ENCODE results near the gene TECPR1. TPM values are rescaled to one million over a fixed set of nuclear protein-coding genes. Genes with fewer than 3 reads are reported as not detected.

Gene TECPR1
- total RNA-seq, 2 experiments from 2014 or later, result 23.2 to 36.4 TPM

DNA sequence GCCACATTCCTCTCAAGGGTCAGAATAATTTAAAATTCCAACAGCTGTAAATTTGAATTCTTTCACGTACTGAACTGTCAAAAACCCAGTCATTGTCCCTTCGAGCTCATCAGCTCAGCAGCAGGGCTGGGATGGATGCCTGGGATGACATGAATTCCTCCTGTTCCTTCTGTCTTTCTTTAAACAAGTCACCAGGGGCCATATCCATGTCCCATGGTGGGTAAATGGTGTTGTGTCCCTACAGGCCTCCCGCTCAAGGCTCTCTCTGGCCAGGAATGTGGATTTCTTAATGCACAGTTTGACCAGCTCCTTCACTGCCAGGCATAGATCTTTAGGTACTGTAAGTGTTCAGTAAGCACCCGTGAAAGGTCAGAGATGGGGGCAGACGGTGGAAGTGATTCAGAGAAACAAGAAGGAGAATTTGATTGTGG lies 13.8 kb upstream of the TECPR1 start:
- H3K4me2 ChIP-seq (ENCODE audit: low read length), result no peak overlapping the region
- no peaks in the 10 kb centered on the region for H4K20me1 ChIP-seq (ENCODE audit: insufficient read depth, low read length)
- ChIA-PET CTCF (ENCODE audit: unreplicated experiment) (no interaction called here), POLR2A (interaction anchor here (0.5 to 1.0 kb wide), 5 partner anchors 12 to 773 kb away, joined by 3 to 9 read pairs (median 4); no protein-coding TSS in a partner anchor)
- no peaks in the 10 kb centered on the region for H3K9me2 ChIP-seq (ENCODE audit: insufficient read depth, low read length)
- H3K36me3 ChIP-seq (ENCODE audit: insufficient read depth, low read length), result peaks cover 15% of the 10 kb centered on the region
- H3K27ac ChIP-seq (ENCODE audit: low read depth, low read length, poor library complexity, severe bottlenecking), result no peak overlapping the region
- no peak overlapping the region for H3K4me3 ChIP-seq (ENCODE audit: low read depth, low read length, poor library complexity, severe bottlenecking)
- BruUV-seq (replicated peaks), result no TSS peak
- no peak for TF ChIP-seq EZH2phosphoT487 (IDR thresholded peaks at IDR 0.05; ENCODE audit: borderline replicate concordance, low read depth, low read length)
- TF ChIP-seq, protein P1, sequence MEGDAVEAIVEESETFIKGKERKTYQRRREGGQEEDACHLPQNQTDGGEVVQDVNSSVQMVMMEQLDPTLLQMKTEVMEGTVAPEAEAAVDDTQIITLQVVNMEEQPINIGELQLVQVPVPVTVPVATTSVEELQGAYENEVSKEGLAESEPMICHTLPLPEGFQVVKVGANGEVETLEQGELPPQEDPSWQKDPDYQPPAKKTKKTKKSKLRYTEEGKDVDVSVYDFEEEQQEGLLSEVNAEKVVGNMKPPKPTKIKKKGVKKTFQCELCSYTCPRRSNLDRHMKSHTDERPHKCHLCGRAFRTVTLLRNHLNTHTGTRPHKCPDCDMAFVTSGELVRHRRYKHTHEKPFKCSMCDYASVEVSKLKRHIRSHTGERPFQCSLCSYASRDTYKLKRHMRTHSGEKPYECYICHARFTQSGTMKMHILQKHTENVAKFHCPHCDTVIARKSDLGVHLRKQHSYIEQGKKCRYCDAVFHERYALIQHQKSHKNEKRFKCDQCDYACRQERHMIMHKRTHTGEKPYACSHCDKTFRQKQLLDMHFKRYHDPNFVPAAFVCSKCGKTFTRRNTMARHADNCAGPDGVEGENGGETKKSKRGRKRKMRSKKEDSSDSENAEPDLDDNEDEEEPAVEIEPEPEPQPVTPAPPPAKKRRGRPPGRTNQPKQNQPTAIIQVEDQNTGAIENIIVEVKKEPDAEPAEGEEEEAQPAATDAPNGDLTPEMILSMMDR (conservative IDR thresholded peaks at IDR 0.05; ENCODE audit: low read length), result no peak
- no peak for DNase-seq (ENCODE audit: low spot score)
- no peaks in the 10 kb centered on the region for H3K4me1 ChIP-seq (ENCODE audit: insufficient read depth, low read length, poor library complexity, severe bottlenecking)
- intact Hi-C loops (cut with micrococcal nuclease; ENCODE audit: unreplicated experiment), result no loop called here
- H3K9me3 ChIP-seq (ENCODE audit: low read length), result peaks cover 4% of the 10 kb centered on the region; the same call in 1 of the 2 replicates
- no peak overlapping the region for H2AFZ ChIP-seq (ENCODE audit: low read length)
- H3K79me2 ChIP-seq (ENCODE audit: insufficient read depth, low read depth, low read length), result no peaks in the 10 kb centered on the region

DNA sequence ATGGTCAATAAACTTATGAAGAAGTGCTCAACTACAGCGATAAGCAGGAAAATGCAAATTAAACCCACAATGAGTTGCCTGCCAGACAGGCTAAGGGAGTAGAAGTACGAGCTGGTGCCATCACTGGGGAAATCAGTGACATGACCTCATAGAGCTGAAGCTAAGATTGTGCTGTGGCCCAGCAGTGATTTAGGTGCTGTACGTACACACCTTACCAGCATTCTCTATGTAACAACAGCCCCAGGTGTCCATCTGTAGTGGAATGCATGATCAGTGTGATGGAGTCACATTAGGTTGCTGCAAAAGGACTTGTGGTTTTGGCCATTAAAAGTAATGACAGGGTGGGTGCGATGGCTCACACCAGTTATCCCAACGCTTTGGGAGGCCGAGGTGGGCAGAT lies 5.7 kb upstream of the TECPR1 start:
- Histone ChIP-seq H3K9me3 (ENCODE audit: low read length) (peaks cover 4% of the 10 kb centered on the region; the same call in 1 of the 2 replicates), H4K20me1 (ENCODE audit: insufficient read depth, low read length) (no peaks in the 10 kb centered on the region), H3K9me2 (ENCODE audit: insufficient read depth, low read length) (no peaks in the 10 kb centered on the region), H2AFZ (ENCODE audit: low read length) (no peak overlapping the region), H3K27ac (ENCODE audit: low read depth, low read length, poor library complexity, severe bottlenecking) (no peak overlapping the region), H3K36me3 (ENCODE audit: insufficient read depth, low read length) (peaks cover 26% of the 10 kb centered on the region), H3K4me3 (ENCODE audit: low read depth, low read length, poor library complexity, severe bottlenecking) (no peak overlapping the region), H3K4me2 (ENCODE audit: low read length) (no peak overlapping the region), H3K4me1 (ENCODE audit: insufficient read depth, low read length, poor library complexity, severe bottlenecking) (peaks cover 5% of the 10 kb centered on the region), H3K79me2 (ENCODE audit: insufficient read depth, low read depth, low read length) (peaks cover 2% of the 10 kb centered on the region; the same call in 1 of the 2 replicates)
- POLR2A ChIA-PET, result interaction anchor here (0.7 kb wide), 1 partner anchor 285 kb away, joined by 5 read pairs; no protein-coding TSS in a partner anchor
- CTCF ChIA-PET (ENCODE audit: unreplicated experiment), result no interaction called here
- intact Hi-C loops (cut with micrococcal nuclease; ENCODE audit: unreplicated experiment), result no loop called here
- no TSS peak for BruUV-seq (replicated peaks)
- no peak for DNase-seq (ENCODE audit: low spot score)
- TF ChIP-seq EZH2phosphoT487 (IDR thresholded peaks at IDR 0.05; ENCODE audit: borderline replicate concordance, low read depth, low read length), result no peak
- TF ChIP-seq, protein P1 (conservative IDR thresholded peaks at IDR 0.05; ENCODE audit: low read length), result no peak

DNA sequence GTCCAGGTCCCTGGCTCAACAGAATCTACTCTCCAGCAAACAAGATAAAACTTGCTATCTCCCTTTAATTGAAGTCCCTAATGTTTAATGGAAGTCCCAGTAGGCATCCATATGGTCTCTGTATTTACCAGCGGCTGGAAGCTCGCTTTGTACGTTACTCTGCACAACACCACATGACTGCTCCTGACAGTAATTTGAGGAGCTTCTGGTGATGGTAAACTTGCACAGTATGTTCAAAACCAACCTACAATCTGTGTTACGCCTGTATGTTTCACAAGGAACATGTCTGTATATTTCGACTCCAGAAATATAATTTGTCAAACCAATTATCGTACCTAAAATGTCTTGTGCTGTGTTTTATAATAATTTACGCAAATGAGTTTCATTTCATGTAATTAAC lies 4.4 kb upstream of the TECPR1 start:
- TF ChIP-seq EZH2phosphoT487 (IDR thresholded peaks at IDR 0.05; ENCODE audit: borderline replicate concordance, low read depth, low read length), result no peak
- TF ChIP-seq, protein P1 (conservative IDR thresholded peaks at IDR 0.05; ENCODE audit: low read length), result no peak
- peaks cover 17% of the 10 kb centered on the region for H3K36me3 ChIP-seq (ENCODE audit: insufficient read depth, low read length)
- peaks cover 6% of the 10 kb centered on the region; the same call in 1 of the 2 replicates for H3K79me2 ChIP-seq (ENCODE audit: insufficient read depth, low read depth, low read length)
- no peak overlapping the region for H3K27ac ChIP-seq (ENCODE audit: low read depth, low read length, poor library complexity, severe bottlenecking)
- no peak overlapping the region for H3K4me2 ChIP-seq (ENCODE audit: low read length)
- no peak overlapping the region for H2AFZ ChIP-seq (ENCODE audit: low read length)
- no peak overlapping the region for H3K4me3 ChIP-seq (ENCODE audit: low read depth, low read length, poor library complexity, severe bottlenecking)
- POLR2A ChIA-PET, result interaction anchor here (0.5 kb wide), 1 partner anchor 231 kb away, joined by 3 read pairs; no protein-coding TSS in a partner anchor
- no peaks in the 10 kb centered on the region for H3K9me2 ChIP-seq (ENCODE audit: insufficient read depth, low read length)
- no TSS peak for BruUV-seq (replicated peaks)
- no peak for DNase-seq (ENCODE audit: low spot score)
- H4K20me1 ChIP-seq (ENCODE audit: insufficient read depth, low read length), result no peaks in the 10 kb centered on the region
- CTCF ChIA-PET (ENCODE audit: unreplicated experiment), result no interaction called here
- peaks cover 6% of the 10 kb centered on the region for H3K4me1 ChIP-seq (ENCODE audit: insufficient read depth, low read length, poor library complexity, severe bottlenecking)
- H3K9me3 ChIP-seq (ENCODE audit: low read length), result peaks cover 3% of the 10 kb centered on the region; the same call in 1 of the 2 replicates
- intact Hi-C loops (cut with micrococcal nuclease; ENCODE audit: unreplicated experiment), result no loop called here
